ENCODE results near the gene PID1.

PID1 gene

DNA sequence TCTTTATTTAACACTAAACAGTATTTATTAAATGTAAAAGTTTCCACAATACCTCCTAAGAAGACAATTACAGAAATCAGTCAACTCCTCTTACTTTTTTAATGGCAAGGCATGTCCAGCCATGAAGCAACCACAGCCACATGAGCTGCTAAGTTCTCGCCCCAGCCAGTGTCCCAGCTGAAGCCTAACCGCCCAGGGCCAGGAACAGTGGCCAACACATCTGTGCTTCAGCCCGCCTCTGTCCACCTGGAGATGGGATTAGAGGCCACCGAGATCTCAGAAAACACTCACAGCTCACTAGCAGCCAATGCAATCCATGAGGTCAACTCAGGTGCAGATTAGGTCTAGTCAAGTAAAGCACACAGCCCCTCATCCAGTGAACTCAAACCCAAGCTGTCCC lies 40.2 kb downstream of the PID1 start:
- no peak overlapping the region for H3K4me3 ChIP-seq (ENCODE audit: control insufficient read depth, low read depth, low read length)
- no peak for DNase-seq (ENCODE audit: low read depth)
- TF ChIP-seq, protein P1, sequence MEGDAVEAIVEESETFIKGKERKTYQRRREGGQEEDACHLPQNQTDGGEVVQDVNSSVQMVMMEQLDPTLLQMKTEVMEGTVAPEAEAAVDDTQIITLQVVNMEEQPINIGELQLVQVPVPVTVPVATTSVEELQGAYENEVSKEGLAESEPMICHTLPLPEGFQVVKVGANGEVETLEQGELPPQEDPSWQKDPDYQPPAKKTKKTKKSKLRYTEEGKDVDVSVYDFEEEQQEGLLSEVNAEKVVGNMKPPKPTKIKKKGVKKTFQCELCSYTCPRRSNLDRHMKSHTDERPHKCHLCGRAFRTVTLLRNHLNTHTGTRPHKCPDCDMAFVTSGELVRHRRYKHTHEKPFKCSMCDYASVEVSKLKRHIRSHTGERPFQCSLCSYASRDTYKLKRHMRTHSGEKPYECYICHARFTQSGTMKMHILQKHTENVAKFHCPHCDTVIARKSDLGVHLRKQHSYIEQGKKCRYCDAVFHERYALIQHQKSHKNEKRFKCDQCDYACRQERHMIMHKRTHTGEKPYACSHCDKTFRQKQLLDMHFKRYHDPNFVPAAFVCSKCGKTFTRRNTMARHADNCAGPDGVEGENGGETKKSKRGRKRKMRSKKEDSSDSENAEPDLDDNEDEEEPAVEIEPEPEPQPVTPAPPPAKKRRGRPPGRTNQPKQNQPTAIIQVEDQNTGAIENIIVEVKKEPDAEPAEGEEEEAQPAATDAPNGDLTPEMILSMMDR (conservative IDR thresholded peaks at IDR 0.05; ENCODE audit: control insufficient read depth, insufficient read depth, low read depth, low read length) = no peak

DNA sequence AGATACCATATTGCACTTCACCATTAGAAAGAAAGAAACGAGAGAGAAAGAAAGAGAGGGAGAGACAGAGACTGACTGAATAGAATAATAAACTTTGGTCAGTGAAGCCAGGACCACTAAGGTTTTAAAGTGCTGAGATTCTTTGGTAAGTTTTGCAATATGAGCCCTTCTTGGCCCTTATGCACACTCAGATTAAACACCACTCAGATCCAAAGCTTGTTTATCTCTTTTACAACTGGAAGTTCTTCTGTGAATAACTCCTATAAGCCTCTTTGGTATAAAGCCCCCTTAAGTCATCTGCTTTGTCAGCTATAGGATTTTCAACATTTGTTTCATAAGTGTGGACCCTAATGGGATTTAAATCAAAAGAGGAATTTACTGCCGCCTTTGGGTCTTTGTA lies 40.8 kb downstream of the PID1 start:
- TF ChIP-seq, protein P1 (conservative IDR thresholded peaks at IDR 0.05; ENCODE audit: control insufficient read depth, insufficient read depth, low read depth, low read length) = no peak
- DNase-seq (ENCODE audit: low read depth) = no peak
- H3K4me3 ChIP-seq (ENCODE audit: control insufficient read depth, low read depth, low read length) = no peak overlapping the region

DNA sequence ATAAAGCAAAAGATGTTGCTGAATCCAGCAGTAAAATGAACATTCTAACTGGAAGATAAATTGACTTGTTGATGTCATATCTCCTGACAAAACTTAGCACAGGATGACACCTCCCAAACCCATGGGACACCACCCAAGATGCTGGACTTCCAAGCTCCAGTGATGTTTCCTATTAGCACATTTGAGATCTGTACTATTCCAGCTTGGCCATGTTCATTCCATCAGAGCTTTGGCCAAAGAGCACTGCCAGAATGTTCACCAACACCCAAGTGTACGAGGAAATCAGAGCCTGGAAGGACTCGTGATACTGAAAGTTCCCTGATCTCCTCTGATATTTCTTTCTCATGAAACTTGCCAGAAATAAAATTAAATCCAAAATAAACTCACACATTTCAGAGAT lies 44.7 kb downstream of the PID1 start:
- DNase-seq (ENCODE audit: low read depth) = no peak
- TF ChIP-seq, protein P1 (conservative IDR thresholded peaks at IDR 0.05; ENCODE audit: control insufficient read depth, insufficient read depth, low read depth, low read length) = no peak
- H3K4me3 ChIP-seq (ENCODE audit: control insufficient read depth, low read depth, low read length) = no peak overlapping the region

DNA sequence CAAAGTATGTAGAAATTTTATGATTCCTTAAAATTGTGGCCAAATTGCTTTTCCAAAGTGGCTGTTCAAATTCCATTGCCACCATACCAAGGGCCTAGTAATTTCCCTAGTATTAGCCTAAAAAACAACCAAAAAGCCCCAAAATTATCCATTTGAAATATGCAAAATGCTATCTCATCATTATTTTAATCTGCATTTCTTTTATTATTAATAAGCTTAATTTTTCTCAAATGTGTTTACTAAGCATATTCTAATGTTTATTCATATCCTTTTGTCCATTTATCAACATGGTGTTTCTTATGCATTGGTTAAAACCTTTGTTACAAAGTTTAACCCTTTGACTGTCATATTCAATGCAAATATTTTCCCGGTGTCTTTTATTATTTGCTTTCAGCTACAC lies 48.0 kb downstream of the PID1 start:
- DNase-seq (ENCODE audit: low read depth) = no peak
- TF ChIP-seq, protein P1 (conservative IDR thresholded peaks at IDR 0.05; ENCODE audit: control insufficient read depth, insufficient read depth, low read depth, low read length) = no peak
- no peak overlapping the region for H3K4me3 ChIP-seq (ENCODE audit: control insufficient read depth, low read depth, low read length)

DNA sequence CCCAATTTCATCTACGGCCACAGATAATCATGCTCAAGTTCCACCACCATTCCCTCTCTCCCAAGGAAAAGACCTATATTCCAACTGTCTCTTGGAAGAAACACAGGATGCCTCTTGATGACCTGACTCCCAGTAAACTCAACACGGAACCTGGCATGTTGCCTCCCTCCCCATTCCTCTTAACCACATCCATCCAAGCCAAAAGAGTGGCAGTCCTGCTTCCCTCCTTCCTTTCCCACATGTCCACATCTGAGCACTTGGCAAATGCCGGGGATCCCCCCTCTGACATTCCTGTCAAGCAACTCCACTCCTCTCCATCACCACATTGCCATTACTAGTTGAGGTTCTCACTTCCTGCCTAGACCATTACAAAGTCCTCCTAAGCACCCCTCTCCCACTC lies 49.4 kb downstream of the PID1 start:
- TF ChIP-seq, protein P1 (conservative IDR thresholded peaks at IDR 0.05; ENCODE audit: control insufficient read depth, insufficient read depth, low read depth, low read length) = no peak
- no peak for DNase-seq (ENCODE audit: low read depth)
- no peak overlapping the region for H3K4me3 ChIP-seq (ENCODE audit: control insufficient read depth, low read depth, low read length)

DNA sequence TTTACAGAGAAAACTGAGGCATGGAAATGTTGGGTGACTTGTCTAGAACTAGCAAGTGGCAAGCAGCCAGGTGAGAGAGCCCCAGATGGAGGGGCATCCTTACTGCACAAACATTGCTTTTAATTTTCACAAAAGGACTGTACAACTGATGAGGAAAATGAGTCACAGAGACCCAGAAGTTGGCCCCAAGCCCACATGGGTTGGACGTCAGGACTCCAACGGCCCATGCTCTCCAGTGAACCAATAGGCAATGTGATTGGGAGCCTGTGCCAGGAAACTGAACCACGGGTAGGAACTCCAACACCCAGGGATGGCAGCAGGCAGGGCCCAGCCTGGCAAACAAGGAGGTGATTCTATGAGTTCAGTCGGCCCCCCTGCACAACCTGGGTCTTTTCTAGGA lies 50.8 kb downstream of the PID1 start:
- TF ChIP-seq, protein P1 (conservative IDR thresholded peaks at IDR 0.05; ENCODE audit: control insufficient read depth, insufficient read depth, low read depth, low read length) = no peak
- no peak overlapping the region for H3K4me3 ChIP-seq (ENCODE audit: control insufficient read depth, low read depth, low read length)
- DNase-seq (ENCODE audit: low read depth) = peak; percentile 20

DNA sequence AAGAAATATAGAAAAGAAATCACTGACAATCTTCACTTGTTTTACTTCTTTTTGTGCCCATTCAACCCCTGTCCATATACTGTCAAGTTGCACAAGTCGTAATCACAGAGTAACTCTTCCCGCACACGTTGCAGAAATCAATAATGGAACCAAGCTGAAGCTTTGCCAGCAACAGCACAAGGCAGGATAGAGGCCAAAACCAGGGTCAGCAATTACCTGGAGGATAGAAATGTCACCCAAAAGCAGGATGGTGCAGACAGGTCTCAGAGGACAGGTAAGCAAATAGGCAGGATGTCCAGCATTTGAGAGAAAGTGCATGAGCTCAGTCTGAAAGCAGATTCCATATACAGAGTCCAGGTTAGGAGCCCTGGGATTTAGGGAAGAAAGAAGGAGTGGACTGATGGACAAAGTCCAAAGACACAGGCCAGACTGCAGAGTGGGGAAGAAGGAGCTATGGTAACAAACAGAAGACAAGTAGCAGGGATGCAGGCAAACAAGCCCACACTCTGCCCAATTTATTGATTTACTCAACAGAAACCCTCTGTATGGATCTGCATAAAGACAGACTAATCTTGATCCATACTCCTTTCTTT lies 52.7 kb downstream of the PID1 start:
- TF ChIP-seq, protein P1 (conservative IDR thresholded peaks at IDR 0.05; ENCODE audit: control insufficient read depth, insufficient read depth, low read depth, low read length) = no peak
- DNase-seq (ENCODE audit: low read depth) = no peak
- no peak overlapping the region for H3K4me3 ChIP-seq (ENCODE audit: control insufficient read depth, low read depth, low read length)
